HTR-8/SVneo (cell line): ENCODE measurements around the gene CRB3.
"Not testable (repeated sequence)": the region's sequence is repeated elsewhere in the genome, so short reads cannot be mapped to it uniquely, and the experiment has no call there.

Experiments used
- DNase-seq: peaks from one replicate; pipeline ENCODE4 v3.0.0; 2011; ENCODE audit warnings: low spot score, mixed read lengths; ENCODE audit not compliant: insufficient read length
- FAIRE-seq: peaks from 2 replicates; lab custom pipeline; 2011; peaks lifted over from hg19 to GRCh38; lab: Jason Lieb, UNC

The CRB3 gene

GRCh38 chr19:6489278-6490061, 25.4 kb downstream of the CRB3 start:
- FAIRE-seq (no peak), DNase-seq (no peak)

- FAIRE-seq (no peak), DNase-seq (no peak)
Measured at GRCh38 chr19:6490134-6490533, 26.1 kb downstream of the CRB3 start.

- FAIRE-seq (no peak), DNase-seq (no peak)
Measured at GRCh38 chr19:6491802-6492592, 27.9 kb downstream of the CRB3 start.

GRCh38 chr19:6494438-6495036, 30.5 kb downstream of the CRB3 start:
- DNase-seq (no peak), FAIRE-seq (no peak)

GRCh38 chr19:6495947-6496346, 31.9 kb downstream of the CRB3 start:
- DNase-seq (no peak), FAIRE-seq (no peak)

- FAIRE-seq (no peak), DNase-seq (no peak)
Measured at GRCh38 chr19:6498294-6499036, 34.4 kb downstream of the CRB3 start.

GRCh38 chr19:6499052-6499790, 35.1 kb downstream of the CRB3 start:
- FAIRE-seq (no peak), DNase-seq (no peak)

GRCh38 chr19:6500837-6501739, 37.0 kb downstream of the CRB3 start:
- DNase-seq (no peak), FAIRE-seq (no peak)

- FAIRE-seq (peak; percentile 72), DNase-seq (peak; percentile 59)
Measured at GRCh38 chr19:6501740-6502648, 37.9 kb downstream of the CRB3 start, which contains the start of gene TUBB4A. TSS of gene TUBB4A (minus strand) at chr19:6502309. CDS start at chr19:6502212, 97 bp downstream.

- no peak for FAIRE-seq
Measured at GRCh38 chr19:6503407-6504201, 39.5 kb downstream of the CRB3 start.

GRCh38 chr19:6508028-6508771, 44.1 kb downstream of the CRB3 start:
- not testable (repeated sequence) for FAIRE-seq, DNase-seq

More at GRCh38 chr19:6503407-6504201, 39.5 kb downstream of the CRB3 start:
- no peak for DNase-seq

- FAIRE-seq (no peak), DNase-seq (no peak)
Measured at GRCh38 chr19:6509118-6509971, 45.3 kb downstream of the CRB3 start.

GRCh38 chr19:6510618-6511017, 46.5 kb downstream of the CRB3 start:
- DNase-seq: no peak
- no peak for FAIRE-seq

GRCh38 chr19:6514089-6514488, 50.0 kb downstream of the CRB3 start:
- no peak for FAIRE-seq
- DNase-seq: no peak

GRCh38 chr19:6514926-6515544, 51.0 kb downstream of the CRB3 start:
- no peak for FAIRE-seq
- DNase-seq: no peak
